ENCODE measurements around the gene SLC40A1.

DNA sequence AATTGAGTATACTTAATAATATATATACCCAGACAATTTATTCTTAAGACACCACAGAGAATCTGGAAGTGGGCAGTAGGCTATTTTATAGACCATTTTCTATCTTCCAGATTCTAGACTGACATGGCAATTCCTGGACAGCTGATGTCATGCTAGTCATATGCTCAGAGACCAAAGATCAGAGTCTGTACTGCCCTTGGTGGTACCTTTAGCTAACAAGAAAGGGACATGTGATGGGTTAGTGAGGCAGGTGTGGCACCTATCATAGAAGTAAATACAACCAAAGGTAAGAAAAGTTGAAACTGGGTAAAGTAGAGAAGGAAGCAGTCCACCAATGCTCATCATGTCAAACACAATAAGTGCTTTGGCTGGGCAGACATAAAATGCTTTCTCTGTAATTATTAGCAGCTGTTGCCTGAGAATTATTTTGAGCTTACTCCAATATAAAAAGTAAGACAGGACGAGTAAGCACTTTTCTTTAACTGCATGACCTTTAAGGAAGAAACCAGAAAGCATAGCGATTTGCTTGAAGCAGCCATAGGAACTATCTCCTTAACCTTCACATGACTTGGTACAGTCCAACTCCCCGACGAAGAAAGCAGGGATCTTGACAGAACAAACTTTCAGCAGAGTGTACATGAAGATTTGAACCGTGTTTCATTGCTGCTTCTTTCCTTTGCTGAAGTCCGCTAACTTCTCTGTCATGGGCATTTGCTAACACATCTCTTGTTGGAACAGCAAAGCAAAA, 47.1 kb downstream of the SLC40A1 start:
- TF ChIP-seq, protein P1, sequence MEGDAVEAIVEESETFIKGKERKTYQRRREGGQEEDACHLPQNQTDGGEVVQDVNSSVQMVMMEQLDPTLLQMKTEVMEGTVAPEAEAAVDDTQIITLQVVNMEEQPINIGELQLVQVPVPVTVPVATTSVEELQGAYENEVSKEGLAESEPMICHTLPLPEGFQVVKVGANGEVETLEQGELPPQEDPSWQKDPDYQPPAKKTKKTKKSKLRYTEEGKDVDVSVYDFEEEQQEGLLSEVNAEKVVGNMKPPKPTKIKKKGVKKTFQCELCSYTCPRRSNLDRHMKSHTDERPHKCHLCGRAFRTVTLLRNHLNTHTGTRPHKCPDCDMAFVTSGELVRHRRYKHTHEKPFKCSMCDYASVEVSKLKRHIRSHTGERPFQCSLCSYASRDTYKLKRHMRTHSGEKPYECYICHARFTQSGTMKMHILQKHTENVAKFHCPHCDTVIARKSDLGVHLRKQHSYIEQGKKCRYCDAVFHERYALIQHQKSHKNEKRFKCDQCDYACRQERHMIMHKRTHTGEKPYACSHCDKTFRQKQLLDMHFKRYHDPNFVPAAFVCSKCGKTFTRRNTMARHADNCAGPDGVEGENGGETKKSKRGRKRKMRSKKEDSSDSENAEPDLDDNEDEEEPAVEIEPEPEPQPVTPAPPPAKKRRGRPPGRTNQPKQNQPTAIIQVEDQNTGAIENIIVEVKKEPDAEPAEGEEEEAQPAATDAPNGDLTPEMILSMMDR (IDR thresholded peaks at IDR 0.05) = no peak
- TF ChIP-seq EP300 (IDR thresholded peaks at IDR 0.05) = no peak
- TF ChIP-seq POLR2AphosphoS5 (IDR thresholded peaks at IDR 0.05) = no peak

Data from sigmoid colon (tissue), 4 donors.